HepG2 (cell line): Measurements from ENCODE around the gene TEX14. TPM values are rescaled to one million over a fixed set of nuclear protein-coding genes. Genes with fewer than 3 reads are reported as not detected.

Source experiments
- ISX ChIP-seq: sonication (generic); formaldehyde crosslinking; conservative IDR thresholded peaks from 2 replicates; pipeline ENCODE4 v1.5.0; 2020; ENCODE audit warnings: missing genetic modification reagents
- KLF13 ChIP-seq: sonication (generic); formaldehyde crosslinking; IDR thresholded peaks from 2 replicates; pipeline ENCODE4 v1.4.0; 2020; ENCODE audit warnings: mild to moderate bottlenecking, missing genetic modification reagents
- KLF16 ChIP-seq, 2 experiments: sonication (generic) in 1 of 2; formaldehyde crosslinking in 1 of 2; IDR thresholded peaks; 2 replicates each; pipeline versions ENCODE4 v1.6.1 to v1.8.0; 2016 to 2023; ENCODE audit warnings: missing genetic modification reagents in 2 of 2, missing compliant biosample characterization in 1 of 2
- MBNL3 ChIP-seq: fragments of 250-450 bp; sonication (Bioruptor Pico); conservative IDR thresholded peaks from 2 replicates; pipeline ENCODE4 v1.8.0; 2022; ENCODE audit warnings: mild to moderate bottlenecking, inconsistent platforms
- RFX1 ChIP-seq: fragments of 450-650 bp; IDR thresholded peaks from 2 replicates; pipeline ENCODE4 v1.6.1; 2017
- SOX5 ChIP-seq: IDR thresholded peaks from 2 replicates; pipeline ENCODE4 v1.6.1; 2016; ENCODE audit warnings: borderline replicate concordance
- TCF12 ChIP-seq, 2 experiments: fragments of 450-650 bp in 1 of 2; sonication (generic) in 1 of 2; formaldehyde crosslinking in 1 of 2; IDR thresholded peaks; 2 replicates each; pipeline versions ENCODE4 v1.6.1 to v1.8.0; 2017 to 2022; ENCODE audit warnings: antibody characterized with exemption in 1 of 2, mild to moderate bottlenecking in 1 of 2, missing genetic modification reagents in 1 of 2, moderate library complexity in 1 of 2
- YEATS4 ChIP-seq: sonication (generic); formaldehyde crosslinking; IDR thresholded peaks from 2 replicates; pipeline ENCODE4 v1.4.0; 2020; ENCODE audit warnings: missing genetic modification reagents, borderline replicate concordance
- ZNF207 ChIP-seq: fragments of 450-650 bp; IDR thresholded peaks from 2 replicates; pipeline ENCODE4 v1.6.1; 2016; ENCODE audit warnings: antibody characterized with exemption, borderline replicate concordance
- ZNF737 ChIP-seq: sonication (generic); formaldehyde crosslinking; IDR thresholded peaks from 2 replicates; pipeline ENCODE4 v1.5.0; 2020; ENCODE audit warnings: missing genetic modification reagents, mild to moderate bottlenecking, borderline replicate concordance
- ZNF879 ChIP-seq: sonication (generic); formaldehyde crosslinking; IDR thresholded peaks from 2 replicates; pipeline ENCODE4 v1.8.1; 2023; ENCODE audit warnings: missing genetic modification reagents
- polyA plus RNA-seq, 8 experiments: library from polyadenylated mRNA; depleted of rRNA in 3 of 8; stranded (reverse) in 7 of 8; unstranded in 1 of 8; fragments of >200 nt; fragmentation: Illumina TruSeq in 4 of 8; extraction: Trizol in 4 of 8; gene quantifications; 2 replicates each; pipeline versions ENCODE4 v1.2.1 to v1.2.3, GENCODE V29; 2011 to 2016; ENCODE audit warnings: low read depth in 4 of 8, missing spikeins in 1 of 8, mixed read lengths in 1 of 8; ENCODE audit not compliant: insufficient read depth in 1 of 8
- total RNA-seq, 5 experiments: library from RNA; depleted of rRNA; stranded (reverse); fragments of >200 nt; fragmentation: Illumina TruSeq; extraction: Trizol; gene quantifications; 2 replicates each; pipeline ENCODE4 v1.2.3, GENCODE V29; 2016; ENCODE audit warnings: low read depth in 1 of 5
- TF ChIP-seq, protein P1 (sequence below): fragments of 450-650 bp; IDR thresholded peaks from 2 replicates; pipeline ENCODE4 v1.6.1; 2017
- TF ChIP-seq, protein P2 (sequence below): conservative IDR thresholded peaks from 2 replicates; pipeline ENCODE4 v1.6.1; 2018; ENCODE audit warnings: missing genetic modification reagents
- TF ChIP-seq, protein P3 (sequence below): sonication (generic); formaldehyde crosslinking; conservative IDR thresholded peaks from 2 replicates; pipeline ENCODE4 v1.4.0; 2020; ENCODE audit warnings: missing genetic modification reagents
- TF ChIP-seq, protein P4 (sequence below): sonication (generic); formaldehyde crosslinking; IDR thresholded peaks from 2 replicates; pipeline ENCODE4 v1.4.0; 2020; ENCODE audit warnings: missing genetic modification reagents
- TF ChIP-seq, protein P5 (sequence below): sonication (generic); formaldehyde crosslinking; IDR thresholded peaks from 2 replicates; pipeline ENCODE4 v1.8.1; 2023; ENCODE audit warnings: missing genetic modification reagents, inconsistent platforms, borderline replicate concordance

The TEX14 gene
- total and polyA plus RNA-seq, 2 of the 13 experiments (the other 11 are each of a cell fraction or from before 2014, with no cell fraction given): 0.04 to 0.07 TPM

DNA sequence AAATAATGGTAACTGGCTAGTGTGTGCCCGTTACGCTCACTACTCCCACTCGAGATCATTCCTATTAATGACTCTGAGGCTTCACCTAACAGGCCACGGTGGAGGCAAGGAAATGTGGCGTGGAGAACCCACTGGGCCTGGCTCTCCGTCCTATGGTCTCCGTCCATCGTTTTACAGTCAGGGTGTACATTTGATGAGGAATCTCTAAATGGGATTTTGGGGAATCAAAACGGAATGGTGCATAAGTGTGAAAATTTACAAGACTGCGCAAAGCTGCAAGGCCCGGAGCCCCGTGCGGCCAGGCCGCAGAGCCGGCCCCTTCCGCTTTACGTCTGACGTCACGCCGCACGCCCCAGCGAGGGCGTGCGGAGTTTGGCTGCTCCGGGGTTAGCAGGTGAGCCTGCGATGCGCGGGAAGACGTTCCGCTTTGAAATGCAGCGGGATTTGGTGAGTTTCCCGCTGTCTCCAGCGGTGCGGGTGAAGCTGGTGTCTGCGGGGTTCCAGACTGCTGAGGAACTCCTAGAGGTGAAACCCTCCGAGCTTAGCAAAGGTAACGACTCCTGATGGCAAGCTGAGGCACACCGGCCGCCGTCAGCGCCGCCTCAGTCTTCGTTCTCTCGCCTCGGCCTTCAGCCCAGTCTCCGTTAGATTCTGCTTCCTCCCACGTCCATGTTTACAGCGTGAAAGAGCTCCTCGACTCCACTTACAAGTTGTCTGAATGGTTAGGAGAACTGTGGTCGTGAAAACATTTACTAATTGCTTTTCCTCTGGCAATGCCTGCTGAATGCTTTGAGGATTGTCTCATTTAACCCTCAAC lies 602 bp upstream of the TEX14 start, which contains the start of gene RAD51C (continued):
- TF ChIP-seq, protein P1, sequence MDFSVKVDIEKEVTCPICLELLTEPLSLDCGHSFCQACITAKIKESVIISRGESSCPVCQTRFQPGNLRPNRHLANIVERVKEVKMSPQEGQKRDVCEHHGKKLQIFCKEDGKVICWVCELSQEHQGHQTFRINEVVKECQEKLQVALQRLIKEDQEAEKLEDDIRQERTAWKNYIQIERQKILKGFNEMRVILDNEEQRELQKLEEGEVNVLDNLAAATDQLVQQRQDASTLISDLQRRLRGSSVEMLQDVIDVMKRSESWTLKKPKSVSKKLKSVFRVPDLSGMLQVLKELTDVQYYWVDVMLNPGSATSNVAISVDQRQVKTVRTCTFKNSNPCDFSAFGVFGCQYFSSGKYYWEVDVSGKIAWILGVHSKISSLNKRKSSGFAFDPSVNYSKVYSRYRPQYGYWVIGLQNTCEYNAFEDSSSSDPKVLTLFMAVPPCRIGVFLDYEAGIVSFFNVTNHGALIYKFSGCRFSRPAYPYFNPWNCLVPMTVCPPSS: no peak
- TF ChIP-seq ZNF207 (no peak), SOX5 (CRISPR knock-in tag) (peak; percentile 72; the same call in 1 of the 2 replicates), MBNL3 (no peak), YEATS4 (CRISPR knock-in tag) (peak; percentile 94), KLF13 (peak; percentile 92; the same call in 1 of the 2 replicates), KLF16 (CRISPR knock-in tag; IDR thresholded peaks at IDR 0.05) (peak; percentile 85 to 93; a peak in 3 of 4 replicates), ZNF879 (CRISPR knock-in tag) (peak; percentile 47; the same call in 1 of the 2 replicates), ISX (CRISPR knock-in tag) (peak; percentile 96), TCF12 (IDR thresholded peaks at IDR 0.05) (no peak), TCF12 (CRISPR knock-in tag; IDR thresholded peaks at IDR 0.05) (peak; percentile 92; the same call in 1 of the 2 replicates), RFX1 (no peak), ZNF737 (CRISPR knock-in tag) (no peak)
- TF ChIP-seq, protein P2, sequence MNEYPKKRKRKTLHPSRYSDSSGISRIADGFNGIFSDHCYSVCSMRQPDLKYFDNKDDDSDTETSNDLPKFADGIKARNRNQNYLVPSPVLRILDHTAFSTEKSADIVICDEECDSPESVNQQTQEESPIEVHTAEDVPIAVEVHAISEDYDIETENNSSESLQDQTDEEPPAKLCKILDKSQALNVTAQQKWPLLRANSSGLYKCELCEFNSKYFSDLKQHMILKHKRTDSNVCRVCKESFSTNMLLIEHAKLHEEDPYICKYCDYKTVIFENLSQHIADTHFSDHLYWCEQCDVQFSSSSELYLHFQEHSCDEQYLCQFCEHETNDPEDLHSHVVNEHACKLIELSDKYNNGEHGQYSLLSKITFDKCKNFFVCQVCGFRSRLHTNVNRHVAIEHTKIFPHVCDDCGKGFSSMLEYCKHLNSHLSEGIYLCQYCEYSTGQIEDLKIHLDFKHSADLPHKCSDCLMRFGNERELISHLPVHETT: peak; percentile 71; the same call in 1 of the 2 replicates
- TF ChIP-seq, protein P3, sequence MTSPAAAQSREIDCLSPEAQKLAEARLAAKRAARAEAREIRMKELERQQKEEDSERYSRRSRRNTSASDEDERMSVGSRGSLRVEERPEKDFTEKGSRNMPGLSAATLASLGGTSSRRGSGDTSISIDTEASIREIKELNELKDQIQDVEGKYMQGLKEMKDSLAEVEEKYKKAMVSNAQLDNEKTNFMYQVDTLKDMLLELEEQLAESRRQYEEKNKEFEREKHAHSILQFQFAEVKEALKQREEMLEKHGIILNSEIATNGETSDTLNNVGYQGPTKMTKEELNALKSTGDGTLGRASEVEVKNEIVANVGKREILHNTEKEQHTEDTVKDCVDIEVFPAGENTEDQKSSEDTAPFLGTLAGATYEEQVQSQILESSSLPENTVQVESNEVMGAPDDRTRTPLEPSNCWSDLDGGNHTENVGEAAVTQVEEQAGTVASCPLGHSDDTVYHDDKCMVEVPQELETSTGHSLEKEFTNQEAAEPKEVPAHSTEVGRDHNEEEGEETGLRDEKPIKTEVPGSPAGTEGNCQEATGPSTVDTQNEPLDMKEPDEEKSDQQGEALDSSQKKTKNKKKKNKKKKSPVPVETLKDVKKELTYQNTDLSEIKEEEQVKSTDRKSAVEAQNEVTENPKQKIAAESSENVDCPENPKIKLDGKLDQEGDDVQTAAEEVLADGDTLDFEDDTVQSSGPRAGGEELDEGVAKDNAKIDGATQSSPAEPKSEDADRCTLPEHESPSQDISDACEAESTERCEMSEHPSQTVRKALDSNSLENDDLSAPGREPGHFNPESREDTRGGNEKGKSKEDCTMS (CRISPR knock-in tag): 0 out of 2 replicates have a peak, but pooled peaks have one; percentile 50
- TF ChIP-seq, protein P4, sequence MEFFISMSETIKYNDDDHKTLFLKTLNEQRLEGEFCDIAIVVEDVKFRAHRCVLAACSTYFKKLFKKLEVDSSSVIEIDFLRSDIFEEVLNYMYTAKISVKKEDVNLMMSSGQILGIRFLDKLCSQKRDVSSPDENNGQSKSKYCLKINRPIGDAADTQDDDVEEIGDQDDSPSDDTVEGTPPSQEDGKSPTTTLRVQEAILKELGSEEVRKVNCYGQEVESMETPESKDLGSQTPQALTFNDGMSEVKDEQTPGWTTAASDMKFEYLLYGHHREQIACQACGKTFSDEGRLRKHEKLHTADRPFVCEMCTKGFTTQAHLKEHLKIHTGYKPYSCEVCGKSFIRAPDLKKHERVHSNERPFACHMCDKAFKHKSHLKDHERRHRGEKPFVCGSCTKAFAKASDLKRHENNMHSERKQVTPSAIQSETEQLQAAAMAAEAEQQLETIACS (CRISPR knock-in tag): 0 out of 2 replicates have a peak, but pooled peaks have one; percentile 33
- TF ChIP-seq, protein P5, sequence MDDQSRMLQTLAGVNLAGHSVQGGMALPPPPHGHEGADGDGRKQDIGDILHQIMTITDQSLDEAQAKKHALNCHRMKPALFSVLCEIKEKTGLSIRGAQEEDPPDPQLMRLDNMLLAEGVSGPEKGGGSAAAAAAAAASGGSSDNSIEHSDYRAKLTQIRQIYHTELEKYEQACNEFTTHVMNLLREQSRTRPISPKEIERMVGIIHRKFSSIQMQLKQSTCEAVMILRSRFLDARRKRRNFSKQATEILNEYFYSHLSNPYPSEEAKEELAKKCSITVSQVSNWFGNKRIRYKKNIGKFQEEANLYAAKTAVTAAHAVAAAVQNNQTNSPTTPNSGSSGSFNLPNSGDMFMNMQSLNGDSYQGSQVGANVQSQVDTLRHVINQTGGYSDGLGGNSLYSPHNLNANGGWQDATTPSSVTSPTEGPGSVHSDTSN (CRISPR knock-in tag): peak; percentile 95
